Lower lobe of right lung (tissue), 2 donors: ENCODE results near the gene OLFM1. TPM values are rescaled to one million over a fixed set of nuclear protein-coding genes. Genes with fewer than 3 reads are reported as not detected.

Source experiments
- ATAC-seq, 2 donors: fragments of 200-7000 bp; cut with Tn5 transposase; one replicate each; pipeline ENCODE4 v1.9.1; 2020 to 2022; ENCODE audit warnings: mild to moderate bottlenecking in 2 of 2, moderate library complexity in 2 of 2
- DNase-seq: peaks from one replicate; pipeline ENCODE4 v3.0.0-alpha.2; 2020
- H3K27ac ChIP-seq: fragments of 200-600 bp; one replicate; pipeline ENCODE4 v1.8.0; 2022
- H3K27me3 ChIP-seq: fragments of 200-600 bp; one replicate; pipeline ENCODE4 v1.8.0; 2022; ENCODE audit warnings: low read depth
- H3K36me3 ChIP-seq: fragments of 200-600 bp; one replicate; pipeline ENCODE4 v1.8.0; 2022; ENCODE audit warnings: mild to moderate bottlenecking
- H3K4me1 ChIP-seq: fragments of 200-600 bp; one replicate; pipeline ENCODE4 v1.8.0; 2022
- H3K4me3 ChIP-seq: fragments of 200-600 bp; one replicate; pipeline ENCODE4 v1.8.0; 2022; ENCODE audit warnings: mild to moderate bottlenecking
- H3K9me3 ChIP-seq: fragments of 200-600 bp; one replicate; pipeline ENCODE4 v1.8.0; 2022
- CTCF ChIP-seq: fragments of 200-600 bp; IDR thresholded peaks from one replicate; pipeline ENCODE4 v1.8.0; 2022; ENCODE audit warnings: antibody characterized with exemption, mild to moderate bottlenecking
- intact Hi-C: fragments of 100-400 bp; cut with DNase I; formaldehyde crosslinking; loops from one replicate; pipeline ENCODE4 v1.11.0; 2022
- total RNA-seq: library from RNA; stranded (reverse); fragmentation: NEBNext Ultra II Directional; extraction: Animal tissue kit (Norgen Biotek cat#: 25700); gene quantifications from one replicate; pipeline ENCODE4 v1.2.1, GENCODE V29; 2021
- donor health status: DM: no; HTN: yes; CAD: no; lungs with severe emphysema.

The OLFM1 gene
- total RNA-seq, 1 donor from 2014 or later = 24.1 TPM

- Histone ChIP-seq H3K27me3 (peaks cover 45% of the 10 kb centered on the region), H3K27ac (no peak overlapping the region), H3K9me3 (no peaks in the 10 kb centered on the region), H3K4me3 (no peak overlapping the region), H3K4me1 (no peaks in the 10 kb centered on the region), H3K36me3 (no peaks in the 10 kb centered on the region)
- no peak for ATAC-seq
- no peak for TF ChIP-seq CTCF
- DNase-seq = no peak
- intact Hi-C loops = no loop called here
These were observed 49.0 kb downstream of the OLFM1 start for GRCh38 chr9:135136481-135136880.

- Histone ChIP-seq H3K27me3 (peaks cover 42% of the 10 kb centered on the region), H3K9me3 (no peaks in the 10 kb centered on the region), H3K4me1 (no peaks in the 10 kb centered on the region), H3K36me3 (no peaks in the 10 kb centered on the region), H3K4me3 (no peak overlapping the region), H3K27ac (no peak overlapping the region)
- TF ChIP-seq CTCF = no peak
- no peak for DNase-seq
- ATAC-seq = no peak
- intact Hi-C loops = no loop called here
These were observed 49.7 kb downstream of the OLFM1 start for GRCh38 chr9:135136991-135137832.

- Histone ChIP-seq H3K4me1 (no peaks in the 10 kb centered on the region), H3K27me3 (peaks cover 34% of the 10 kb centered on the region), H3K27ac (no peak overlapping the region), H3K36me3 (no peaks in the 10 kb centered on the region), H3K4me3 (no peak overlapping the region), H3K9me3 (no peaks in the 10 kb centered on the region)
- ATAC-seq (no peak), DNase-seq (no peak)
- intact Hi-C loops = no loop called here
- no peak for TF ChIP-seq CTCF
These were observed 50.8 kb downstream of the OLFM1 start for GRCh38 chr9:135138078-135138855.

GRCh38 chr9:135139366-135139959, 52.0 kb downstream of the OLFM1 start:
- Histone ChIP-seq H3K4me3 (no peak overlapping the region), H3K27me3 (peaks cover 22% of the 10 kb centered on the region), H3K4me1 (no peaks in the 10 kb centered on the region), H3K27ac (no peak overlapping the region), H3K9me3 (no peaks in the 10 kb centered on the region), H3K36me3 (no peaks in the 10 kb centered on the region)
- no peak for ATAC-seq
- intact Hi-C loops = no loop called here
- TF ChIP-seq CTCF = no peak
- no peak for DNase-seq

- Histone ChIP-seq H3K9me3 (no peaks in the 10 kb centered on the region), H3K27me3 (peaks cover 12% of the 10 kb centered on the region), H3K36me3 (no peaks in the 10 kb centered on the region), H3K27ac (no peak overlapping the region), H3K4me1 (no peaks in the 10 kb centered on the region), H3K4me3 (no peak overlapping the region)
- ATAC-seq = no peak
- no peak for TF ChIP-seq CTCF
- DNase-seq = no peak
- intact Hi-C loops = no loop called here
These were observed 53.8 kb downstream of the OLFM1 start for GRCh38 chr9:135141183-135141774.
